DMS114 treated with DMSO at 0.1 percent for 48 hours (cell line): ENCODE results near the gene SCML1.

Experiments used
- DNase-seq: peaks from one replicate; lab custom pipeline; 2025; ENCODE audit not compliant: unreplicated experiment; lab: John Stamatoyannopoulos, UW

The SCML1 gene

GRCh38 chrX:17736856-17737709, at the start of gene SCML1:
Gene SCML1, plus strand, starts transcription at chrX:17737493. Its CDS starts 6,694 bp downstream, at chrX:17744187.
- DNase-seq: peak; percentile 90

- DNase-seq: no peak
These were observed 49.6 kb upstream of the SCML1 start for GRCh38 chrX:17687648-17688047.

- DNase-seq: peak; percentile 30
These were observed 47.3 kb upstream of the SCML1 start for GRCh38 chrX:17689971-17690409.

GRCh38 chrX:17692709-17693346, 44.5 kb upstream of the SCML1 start:
- no peak for DNase-seq

GRCh38 chrX:17697191-17697590, 40.1 kb upstream of the SCML1 start:
- peak; percentile 1 for DNase-seq

- no peak for DNase-seq
These were observed 36.3 kb upstream of the SCML1 start for GRCh38 chrX:17700976-17701375.

GRCh38 chrX:17703201-17703600, 34.1 kb upstream of the SCML1 start:
- no peak for DNase-seq

GRCh38 chrX:17705211-17705610, 32.1 kb upstream of the SCML1 start:
- no peak for DNase-seq

GRCh38 chrX:17706676-17707075, 30.6 kb upstream of the SCML1 start:
- no peak for DNase-seq

GRCh38 chrX:17707731-17708130, 29.6 kb upstream of the SCML1 start:
- DNase-seq: no peak

- DNase-seq: no peak
These were observed 26.4 kb upstream of the SCML1 start for GRCh38 chrX:17710871-17711301.

- no peak for DNase-seq
These were observed 24.0 kb upstream of the SCML1 start for GRCh38 chrX:17713288-17713687.

GRCh38 chrX:17718649-17719165, 18.6 kb upstream of the SCML1 start:
- no peak for DNase-seq

- DNase-seq: no peak
These were observed 17.6 kb upstream of the SCML1 start for GRCh38 chrX:17719711-17720110.

GRCh38 chrX:17721715-17722114, 15.6 kb upstream of the SCML1 start:
- no peak for DNase-seq

- DNase-seq: no peak
These were observed 12.1 kb upstream of the SCML1 start for GRCh38 chrX:17725181-17725580.

- no peak for DNase-seq
These were observed 5.0 kb upstream of the SCML1 start for GRCh38 chrX:17732138-17732783.

GRCh38 chrX:17735406-17735805, 1.9 kb upstream of the SCML1 start:
- DNase-seq: no peak

- DNase-seq: no peak
These were observed 826 bp upstream of the SCML1 start for GRCh38 chrX:17736478-17736855.

GRCh38 chrX:17737710-17737985, 355 bp downstream of the SCML1 start:
- DNase-seq: no peak

GRCh38 chrX:17737986-17738713, 857 bp downstream of the SCML1 start:
- DNase-seq: peak; percentile 28
